Measurements from ENCODE around the gene BCLAF1.

- TF ChIP-seq, protein P1, sequence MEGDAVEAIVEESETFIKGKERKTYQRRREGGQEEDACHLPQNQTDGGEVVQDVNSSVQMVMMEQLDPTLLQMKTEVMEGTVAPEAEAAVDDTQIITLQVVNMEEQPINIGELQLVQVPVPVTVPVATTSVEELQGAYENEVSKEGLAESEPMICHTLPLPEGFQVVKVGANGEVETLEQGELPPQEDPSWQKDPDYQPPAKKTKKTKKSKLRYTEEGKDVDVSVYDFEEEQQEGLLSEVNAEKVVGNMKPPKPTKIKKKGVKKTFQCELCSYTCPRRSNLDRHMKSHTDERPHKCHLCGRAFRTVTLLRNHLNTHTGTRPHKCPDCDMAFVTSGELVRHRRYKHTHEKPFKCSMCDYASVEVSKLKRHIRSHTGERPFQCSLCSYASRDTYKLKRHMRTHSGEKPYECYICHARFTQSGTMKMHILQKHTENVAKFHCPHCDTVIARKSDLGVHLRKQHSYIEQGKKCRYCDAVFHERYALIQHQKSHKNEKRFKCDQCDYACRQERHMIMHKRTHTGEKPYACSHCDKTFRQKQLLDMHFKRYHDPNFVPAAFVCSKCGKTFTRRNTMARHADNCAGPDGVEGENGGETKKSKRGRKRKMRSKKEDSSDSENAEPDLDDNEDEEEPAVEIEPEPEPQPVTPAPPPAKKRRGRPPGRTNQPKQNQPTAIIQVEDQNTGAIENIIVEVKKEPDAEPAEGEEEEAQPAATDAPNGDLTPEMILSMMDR (IDR thresholded peaks at IDR 0.05): no peak
- TF ChIP-seq POLR2A (IDR thresholded peaks at IDR 0.05): no peak
These were observed 30.1 kb upstream of the BCLAF1 start for GRCh38 chr6:136319732-136320131.
